Stimulated activated CD4-positive, alpha-beta T cell treated with anti-CD3 and anti-CD28 coated beads, Interleukin-2, amount 100 ng/mL, for 48 hours (primary cell): ENCODE results near the gene ERBB4.

Source experiments
- DNase-seq, 2 donors: peaks; one replicate each; pipeline ENCODE4 v3.0.0-alpha.2; 2020

The ERBB4 gene

DNA sequence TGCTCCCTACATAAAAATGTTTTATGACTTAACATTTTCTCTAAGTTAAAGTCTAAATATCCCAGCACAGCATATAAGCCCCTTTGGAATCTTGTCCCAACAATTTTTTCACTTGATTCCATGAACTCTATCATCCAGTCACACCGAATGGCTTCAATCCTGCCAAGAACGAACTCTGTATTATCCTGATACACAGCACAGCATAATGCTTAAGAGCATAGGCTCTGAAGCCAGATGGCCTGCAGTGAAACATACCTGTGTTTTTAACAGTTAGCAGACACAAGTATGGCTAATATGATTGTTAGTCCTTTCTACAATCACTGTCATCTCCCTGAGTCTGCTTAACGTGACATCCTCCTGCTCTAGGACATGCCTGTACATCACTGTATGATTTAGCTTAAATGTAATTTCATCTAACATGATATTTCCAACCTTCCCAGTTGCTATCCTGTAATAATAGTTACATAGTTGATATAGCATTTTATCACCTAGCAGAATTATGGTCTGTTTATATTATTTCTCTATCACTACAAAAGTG lies 669.5 kb downstream of the ERBB4 start:
- no peak for DNase-seq

DNA sequence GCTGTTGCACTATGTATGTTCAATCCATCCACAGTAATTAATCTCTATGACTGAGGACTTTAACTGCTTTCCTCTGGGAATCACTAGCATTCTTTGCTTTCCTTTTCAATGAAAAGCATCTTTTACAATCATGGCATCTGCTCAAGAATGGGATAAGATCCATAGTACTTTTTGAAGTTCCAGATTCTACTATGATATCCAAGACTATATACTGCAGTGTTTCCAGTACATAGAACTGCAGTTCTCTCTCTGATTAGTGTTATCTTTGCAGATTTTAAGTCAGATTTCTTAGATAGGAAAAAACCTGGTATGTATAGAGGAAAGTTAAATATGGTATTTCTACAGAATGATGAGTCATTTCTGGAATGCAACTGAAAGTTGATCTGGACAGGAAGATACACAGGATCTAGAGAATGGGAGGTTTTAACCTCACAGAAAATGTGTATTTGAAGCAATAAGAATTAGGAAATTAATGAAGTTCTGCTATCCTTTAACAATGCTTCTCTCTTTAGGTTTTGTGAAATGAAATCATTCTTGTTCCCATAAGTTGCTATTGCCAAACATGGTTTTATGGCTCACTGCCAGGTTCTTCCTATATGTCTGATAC lies 670.7 kb downstream of the ERBB4 start:
- no peak for DNase-seq

DNA sequence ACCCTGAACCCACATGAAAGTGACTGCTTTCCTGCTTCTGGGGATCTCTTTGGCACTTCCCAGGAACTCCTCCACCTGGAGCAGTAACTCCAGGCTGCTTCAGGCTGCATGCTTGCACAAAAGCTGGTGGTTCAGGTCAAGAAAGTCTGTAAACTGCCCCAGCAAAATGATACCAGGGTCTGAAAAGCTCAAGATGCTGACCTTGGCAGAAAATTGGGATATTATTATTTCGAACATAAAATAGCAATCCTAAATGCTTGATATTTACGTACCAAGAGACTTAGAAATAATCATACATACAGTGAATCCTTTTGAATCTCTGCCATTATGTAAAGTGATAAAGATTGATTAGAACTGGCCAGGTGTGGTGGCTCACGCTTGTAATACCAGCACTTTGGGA lies 674.3 kb downstream of the ERBB4 start:
- DNase-seq: no peak

DNA sequence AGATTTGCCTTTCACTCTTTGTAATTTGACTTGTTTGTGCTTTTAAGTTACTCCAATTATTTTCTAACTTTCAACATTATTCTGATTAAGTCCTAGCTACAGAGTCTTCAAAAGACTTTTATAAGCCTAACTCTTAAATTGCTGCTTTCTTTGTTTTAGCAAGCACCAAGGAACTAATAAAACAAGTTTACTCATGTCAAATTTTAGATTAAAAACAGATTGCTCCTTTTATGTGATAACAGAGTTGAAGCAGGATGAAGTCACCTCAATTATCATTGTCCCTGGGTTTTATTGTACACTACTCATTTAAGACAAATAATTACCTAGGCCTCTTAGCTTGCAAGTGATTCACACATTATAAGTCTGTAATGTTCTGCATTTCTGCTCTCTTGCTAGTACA lies 678.4 kb downstream of the ERBB4 start:
- DNase-seq: no peak

DNA sequence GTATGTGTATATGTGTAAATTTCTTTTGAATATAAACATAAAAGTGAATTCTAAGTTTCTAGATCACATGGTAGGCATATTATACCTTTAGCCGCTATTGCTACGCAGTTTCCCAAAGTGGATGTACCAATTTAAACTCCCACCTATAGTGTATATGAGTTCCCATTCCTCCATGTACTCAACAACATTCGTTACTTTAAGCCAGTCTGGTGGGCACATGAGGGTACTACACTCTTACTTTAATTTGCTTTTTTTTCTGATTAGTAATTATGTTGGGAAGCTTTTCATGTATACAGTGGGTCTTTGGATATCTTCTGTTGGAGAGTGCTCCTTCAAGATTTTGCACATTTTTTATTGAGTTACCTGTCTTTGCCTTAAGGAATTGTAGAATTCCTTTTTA lies 683.8 kb downstream of the ERBB4 start:
- no peak for DNase-seq

DNA sequence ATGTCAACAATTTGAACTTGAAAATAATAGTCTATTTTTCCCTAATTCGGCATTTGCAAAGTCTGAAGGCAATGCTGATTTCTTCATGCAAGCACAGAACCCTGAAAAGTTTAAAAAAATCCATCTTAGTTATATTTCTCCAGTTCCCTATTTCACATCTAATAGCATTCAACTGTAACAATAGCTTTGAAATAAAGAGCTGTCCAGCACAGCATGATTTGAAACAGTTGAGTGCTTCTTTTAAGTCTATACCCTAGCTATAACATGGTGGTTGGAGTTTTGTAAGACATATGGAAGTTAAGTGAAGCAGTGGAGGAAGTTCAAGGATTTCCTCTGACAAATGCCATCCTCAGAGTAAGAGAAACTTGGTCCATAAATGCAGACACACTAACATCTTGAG lies 691.9 kb downstream of the ERBB4 start:
- DNase-seq: no peak

DNA sequence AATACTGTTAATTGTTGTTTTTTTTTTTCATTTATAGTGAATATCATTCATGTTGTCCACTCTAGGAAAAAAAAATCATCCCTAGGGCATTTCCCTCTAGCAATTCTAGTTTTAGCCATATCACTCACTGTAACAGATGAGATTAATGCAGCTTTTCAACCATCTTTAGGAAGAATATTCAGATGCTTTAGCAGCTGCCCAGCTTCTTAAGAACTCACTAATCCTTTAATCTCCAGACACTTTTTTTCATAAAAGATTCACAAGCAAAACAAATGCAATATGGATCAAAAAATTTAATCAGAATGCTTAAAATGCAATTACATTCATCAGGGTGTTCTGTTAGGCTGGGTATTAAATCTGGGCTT lies 692.6 kb downstream of the ERBB4 start:
- no peak for DNase-seq

DNA sequence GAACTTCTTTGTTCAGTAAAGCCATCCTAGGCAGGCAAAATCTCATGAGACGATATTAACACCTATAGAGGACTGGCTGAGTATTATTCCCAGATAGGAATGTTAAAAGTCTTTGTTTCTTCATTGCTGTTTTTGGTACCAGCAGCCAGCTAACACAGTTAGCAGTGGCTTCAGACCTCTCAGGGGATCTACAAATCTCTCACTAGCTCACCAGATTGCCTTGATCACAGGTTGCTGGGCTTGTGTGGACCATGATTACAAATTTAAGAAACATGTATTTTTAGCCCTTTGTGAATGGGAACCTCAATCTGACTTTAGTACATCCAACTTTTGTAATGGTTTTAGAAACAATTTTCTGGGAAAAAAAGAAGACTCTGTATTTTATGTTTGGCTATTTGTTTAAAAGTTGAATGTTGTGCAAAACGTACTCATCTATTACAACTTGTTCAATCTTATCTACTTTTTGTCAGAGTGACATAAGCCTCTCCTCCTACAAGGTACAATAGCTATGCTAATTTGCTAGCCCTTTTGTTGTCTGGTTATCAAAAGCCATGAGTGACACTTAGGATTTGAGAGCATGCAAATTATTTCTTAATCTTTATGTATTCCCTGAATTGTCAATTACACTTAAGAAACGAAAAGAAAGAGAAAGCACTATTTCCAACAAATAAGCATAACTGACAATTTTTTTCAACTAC lies 693.1 kb downstream of the ERBB4 start:
- DNase-seq: no peak

DNA sequence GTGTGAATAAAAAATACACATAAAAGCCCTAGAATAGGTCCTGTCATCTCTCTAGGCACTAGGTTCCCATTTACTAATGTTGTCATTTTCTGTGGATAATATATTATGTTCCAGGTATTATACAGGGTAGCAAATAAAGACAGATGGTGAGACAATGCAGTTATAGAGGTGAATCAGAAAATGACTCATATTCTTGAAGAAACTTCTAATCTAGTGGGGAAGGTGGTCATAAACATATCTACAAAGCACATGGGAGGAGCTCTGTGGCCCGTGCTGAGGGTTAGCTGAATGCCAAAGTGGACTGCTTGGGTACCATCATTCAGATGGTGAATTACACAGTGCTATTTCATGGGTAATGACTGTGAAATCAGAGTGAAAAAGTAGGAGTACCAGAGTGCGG lies 700.9 kb downstream of the ERBB4 start:
- no peak for DNase-seq

DNA sequence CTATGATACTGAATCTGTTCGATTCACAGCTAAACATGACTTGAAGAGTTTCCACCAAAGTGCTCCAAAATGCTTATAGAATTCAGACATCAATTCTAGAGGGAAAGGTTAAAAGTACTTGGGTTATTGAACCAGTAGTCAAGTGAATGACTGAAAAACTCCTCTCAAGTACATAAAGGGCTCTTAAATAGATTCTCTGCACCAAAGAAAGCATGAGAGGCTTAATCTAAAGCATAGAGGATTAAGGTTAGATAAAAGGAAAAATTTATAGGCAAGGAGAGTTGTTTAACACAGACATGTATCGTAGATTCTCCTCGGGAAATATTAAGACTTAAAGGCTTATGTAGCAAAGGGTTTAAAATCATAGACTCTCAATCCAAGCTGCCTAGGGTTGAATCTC lies 701.4 kb downstream of the ERBB4 start:
- DNase-seq: no peak

DNA sequence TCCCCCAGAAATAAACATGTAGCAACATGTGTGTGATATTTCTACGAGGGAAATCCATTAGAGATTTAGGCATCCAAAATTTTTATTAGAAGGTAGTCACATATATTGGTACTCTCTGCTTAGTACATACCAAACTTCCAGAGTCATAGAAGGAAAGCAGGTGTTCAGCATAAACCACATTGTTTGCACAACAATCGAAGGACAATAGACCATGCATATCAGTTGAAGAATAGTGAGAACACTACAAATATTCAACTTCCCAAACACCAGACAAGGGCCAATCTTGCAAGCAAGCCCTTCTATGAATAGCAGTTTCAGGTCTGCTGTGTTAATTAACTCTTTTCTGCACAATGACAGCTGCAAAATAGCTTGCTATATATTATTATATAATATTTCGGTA lies 702.2 kb downstream of the ERBB4 start:
- no peak for DNase-seq

DNA sequence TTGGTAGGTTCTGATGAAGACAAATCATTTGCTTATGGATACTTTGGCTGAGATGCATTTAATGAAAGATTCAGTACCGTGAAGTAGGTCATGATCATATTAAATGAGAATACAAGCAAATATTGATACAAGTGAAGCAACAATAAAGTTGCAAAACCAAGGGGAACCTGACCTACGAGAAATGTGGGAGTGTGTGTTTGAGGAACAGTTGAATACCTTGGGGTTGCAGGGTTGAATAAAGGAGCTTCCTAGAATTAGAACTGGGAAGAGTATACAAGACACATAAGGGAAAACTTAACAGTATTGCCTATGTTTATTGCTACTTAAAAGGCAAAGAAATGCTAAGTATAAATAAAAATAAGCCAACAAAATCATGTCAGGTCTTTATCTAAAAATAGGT lies 702.9 kb downstream of the ERBB4 start:
- no peak for DNase-seq

DNA sequence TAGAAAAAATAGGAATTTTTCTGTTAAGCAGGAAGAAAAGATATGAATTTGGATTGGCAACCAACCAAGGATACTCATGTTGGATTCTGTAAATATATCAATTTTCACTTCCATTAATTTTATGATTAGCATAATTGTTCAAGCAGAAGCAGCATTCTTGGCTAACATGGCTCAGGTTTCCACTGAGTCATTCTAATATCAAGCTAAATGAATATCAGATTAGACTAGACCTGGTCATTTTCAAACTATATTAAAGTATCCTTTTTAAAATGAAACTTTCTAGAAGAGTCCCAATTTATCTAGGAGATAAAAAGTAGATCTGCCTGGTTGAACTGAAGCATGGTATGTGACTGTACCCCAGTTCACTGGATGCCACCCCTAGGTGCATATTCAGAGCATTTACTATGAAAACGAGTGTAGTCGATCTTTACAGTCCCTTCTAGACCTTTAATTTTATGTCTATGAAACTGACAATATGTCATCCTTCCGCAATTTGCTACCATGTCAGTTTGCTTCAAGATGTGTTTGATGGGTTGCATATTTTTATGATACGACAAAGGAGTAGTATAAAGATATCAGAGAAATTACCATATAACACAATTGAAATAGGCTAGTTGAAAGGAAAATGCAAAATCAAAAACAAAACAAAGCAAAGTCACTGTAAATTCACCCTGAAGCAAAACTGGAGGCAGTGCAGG lies 704.9 kb downstream of the ERBB4 start:
- no peak for DNase-seq

DNA sequence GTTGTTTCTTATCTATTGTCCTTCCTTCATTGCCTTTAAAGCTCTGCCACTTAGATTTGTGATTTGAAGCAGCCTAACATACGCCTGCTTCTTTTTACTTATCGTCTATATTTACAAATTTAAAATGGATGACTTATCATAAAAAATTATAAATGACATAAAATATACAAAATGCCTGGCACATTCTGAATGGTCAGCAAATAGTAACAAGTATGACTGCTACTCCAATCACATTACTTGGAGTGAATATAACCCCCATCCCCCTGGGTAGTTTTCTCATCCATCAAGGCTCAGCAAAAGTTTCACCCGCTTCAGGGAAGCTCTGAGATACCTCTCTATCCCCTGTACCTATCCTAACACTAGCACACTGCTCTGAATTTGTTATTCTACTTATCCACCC lies 708.9 kb downstream of the ERBB4 start:
- DNase-seq: no peak

DNA sequence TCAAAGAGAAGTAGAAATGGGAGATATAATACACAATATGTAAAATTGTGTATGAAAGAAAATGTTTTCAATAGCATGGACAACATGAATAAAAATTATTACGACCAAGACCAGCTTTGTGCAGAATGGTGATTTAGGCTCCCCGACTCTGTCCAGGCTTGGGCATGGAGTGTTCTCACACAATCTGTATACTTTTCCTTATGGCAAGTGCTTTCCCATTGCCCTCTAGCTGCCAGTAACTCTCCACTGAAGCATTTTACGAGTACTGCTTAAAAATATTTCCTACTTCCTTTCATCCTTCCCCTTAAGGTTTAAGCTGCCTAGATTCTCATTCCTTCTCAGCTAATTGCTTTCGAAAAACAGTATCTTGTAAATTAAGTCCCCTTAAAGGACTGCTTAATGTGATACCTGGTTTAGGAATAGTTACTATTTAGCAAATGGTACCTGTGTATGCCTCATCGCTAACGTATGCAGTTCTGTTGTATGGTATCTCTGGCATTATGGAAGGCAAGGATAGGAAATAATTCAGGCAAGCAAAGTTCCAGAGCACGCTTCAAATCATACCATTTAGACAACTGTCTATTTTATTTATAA lies 714.6 kb downstream of the ERBB4 start:
- DNase-seq: no peak

DNA sequence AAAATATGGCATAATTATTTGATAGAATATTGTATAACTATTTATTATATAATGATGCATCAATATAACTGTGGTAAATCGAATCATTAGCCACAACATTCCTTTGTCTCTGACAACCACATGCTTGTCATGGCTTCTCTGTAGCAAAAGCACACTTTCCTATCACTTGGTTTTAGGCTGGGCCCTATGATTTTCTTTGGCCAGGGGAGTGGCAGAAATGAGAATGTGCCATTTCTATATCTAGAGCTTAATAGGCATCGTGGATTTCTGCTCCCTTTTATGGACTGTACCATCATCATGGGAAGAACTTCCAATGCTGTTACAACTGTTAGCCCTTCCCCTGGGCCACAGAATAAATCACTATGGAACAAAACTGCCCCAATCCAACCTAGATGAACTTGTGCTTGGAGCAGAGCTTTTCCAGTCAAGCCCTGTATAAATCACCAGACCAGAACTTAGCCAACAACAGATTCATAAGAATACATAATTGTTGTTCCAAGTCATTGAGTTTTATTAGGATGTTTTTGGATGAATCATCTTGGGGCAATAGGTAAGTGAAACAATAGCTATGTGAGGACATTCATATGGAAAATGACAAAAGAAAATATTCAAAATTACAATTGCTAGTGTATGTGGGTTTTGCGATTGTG lies 715.8 kb downstream of the ERBB4 start:
- no peak for DNase-seq

DNA sequence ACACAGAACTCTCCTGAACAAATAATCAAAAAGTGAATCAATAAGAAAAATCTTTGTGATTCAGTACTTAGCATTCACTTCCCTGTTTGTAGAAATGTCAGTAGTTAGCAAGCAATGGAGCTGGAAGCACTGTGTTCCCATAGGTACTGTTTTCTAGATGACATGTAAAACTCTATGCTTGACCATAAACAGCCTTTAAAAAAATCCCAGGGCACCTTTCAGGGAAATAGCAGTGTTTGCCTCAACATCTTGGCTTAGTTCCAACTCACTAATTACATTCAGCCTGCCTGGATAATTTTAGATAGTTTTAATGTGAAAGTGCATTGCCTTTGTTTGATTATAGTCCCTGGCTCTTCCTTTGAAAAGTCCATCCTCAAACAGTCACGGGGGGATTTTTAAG lies 721.8 kb downstream of the ERBB4 start:
- no peak for DNase-seq

DNA sequence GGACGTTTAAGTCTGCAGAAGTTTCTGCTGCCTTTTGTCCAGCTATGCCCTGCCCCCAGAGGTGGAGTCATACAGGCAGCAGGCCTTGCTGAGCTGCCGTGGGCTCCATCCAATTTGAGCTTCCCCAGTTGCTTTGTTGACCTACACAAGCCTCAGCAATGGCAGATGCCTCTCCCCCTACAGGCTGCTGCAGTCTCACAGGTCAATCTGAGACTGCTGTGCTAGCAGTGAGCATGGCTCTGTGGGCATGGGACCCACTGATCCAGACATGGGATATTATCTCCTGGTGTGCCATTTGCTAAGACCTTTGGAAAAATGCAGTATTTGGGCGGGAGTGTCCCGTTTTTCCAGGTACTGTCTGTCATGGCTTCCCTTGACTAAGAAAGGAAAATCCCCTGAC lies 726.0 kb downstream of the ERBB4 start:
- no peak for DNase-seq

DNA sequence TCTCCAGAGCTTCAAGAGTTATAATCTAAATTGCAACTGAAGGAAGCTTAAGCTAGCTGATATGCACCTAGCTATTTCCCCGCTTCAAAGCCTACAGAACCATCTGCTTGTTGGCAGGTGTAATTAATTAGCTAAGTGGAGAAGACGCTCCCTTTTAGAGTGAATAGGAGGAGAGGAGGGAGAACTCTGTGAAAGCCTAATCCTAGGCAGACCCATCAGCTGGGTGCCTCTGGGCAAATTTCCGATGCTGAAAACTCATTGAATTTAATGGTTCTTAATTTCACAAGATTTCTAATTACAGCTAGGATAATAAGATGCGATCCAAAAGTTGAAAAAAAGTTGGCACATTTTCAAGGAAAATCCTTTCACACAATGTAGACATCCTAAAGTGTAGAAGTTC lies 735.9 kb downstream of the ERBB4 start:
- no peak for DNase-seq

DNA sequence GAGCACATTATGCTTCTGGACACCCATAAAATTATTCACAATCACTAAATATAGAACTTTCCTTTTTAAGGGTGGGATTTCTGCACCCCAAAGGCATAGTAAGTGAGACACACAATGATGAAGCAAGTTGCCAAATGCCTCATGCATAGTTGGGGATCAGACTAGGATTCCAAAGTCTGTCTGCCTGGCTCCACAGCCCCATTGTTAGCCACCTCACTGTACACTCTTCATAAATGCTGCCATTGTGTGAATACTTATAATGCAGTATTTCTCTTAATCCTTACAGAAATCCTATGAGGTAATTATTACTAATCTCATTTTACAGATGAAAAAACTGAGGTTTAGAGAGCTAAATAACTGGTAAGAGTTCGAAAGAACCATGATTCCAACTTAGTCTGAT lies 738.6 kb downstream of the ERBB4 start:
- no peak for DNase-seq

DNA sequence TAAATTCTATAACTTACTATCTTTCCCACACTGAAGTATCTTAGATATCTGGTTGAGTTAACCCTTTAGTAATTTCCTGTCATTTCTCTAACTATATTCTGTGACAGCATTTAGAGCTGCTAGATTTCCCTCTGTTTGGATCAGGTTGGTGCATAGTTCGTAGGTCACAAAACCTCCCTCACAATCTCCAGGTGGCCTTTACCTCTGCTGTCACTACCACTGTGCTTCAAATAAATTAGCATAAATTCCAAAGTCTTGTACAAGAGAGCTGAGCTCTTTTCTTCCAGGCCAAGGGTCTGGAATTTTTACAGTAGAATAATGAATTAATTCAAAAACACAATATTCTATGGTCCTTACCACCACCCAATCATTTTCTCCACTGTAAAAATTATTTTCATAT lies 739.7 kb downstream of the ERBB4 start:
- DNase-seq: no peak

DNA sequence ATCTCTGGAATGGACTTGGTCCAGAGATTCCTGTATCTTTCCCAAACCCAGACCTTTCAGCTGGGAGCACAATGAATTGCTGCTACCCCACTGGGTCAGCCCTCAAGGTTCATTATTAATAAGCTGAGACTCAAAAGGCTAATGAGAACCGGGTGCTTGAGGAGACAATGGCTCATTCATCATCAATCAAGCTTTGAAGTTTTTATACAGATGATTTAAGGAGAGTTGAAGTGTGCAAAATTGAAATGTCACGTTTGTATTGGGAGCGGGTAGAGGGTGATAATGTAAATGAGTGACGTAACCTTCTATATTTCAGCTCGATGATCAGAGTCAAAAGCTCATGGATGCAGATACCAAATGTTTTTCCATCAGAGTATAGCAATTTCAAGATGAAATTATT lies 744.9 kb downstream of the ERBB4 start:
- no peak for DNase-seq

DNA sequence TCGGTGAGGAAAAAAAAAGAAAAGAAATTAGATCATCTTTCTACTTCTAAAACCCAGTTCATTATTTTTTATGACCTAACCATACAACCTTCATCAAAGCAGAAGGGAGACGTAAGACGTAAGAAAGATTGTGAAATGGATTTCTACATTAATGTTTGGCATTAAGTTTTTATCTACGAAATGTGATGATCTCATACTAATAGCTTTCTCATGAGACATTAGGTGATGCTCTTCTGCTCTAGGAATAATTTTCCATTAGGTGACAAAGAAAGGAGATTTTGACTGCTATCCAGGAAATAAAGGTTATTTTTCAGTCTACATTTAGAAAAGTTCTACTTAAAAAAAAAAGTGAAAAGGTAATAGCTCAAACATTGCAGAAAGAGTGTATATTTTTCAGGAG lies 748.6 kb downstream of the ERBB4 start:
- DNase-seq: no peak

DNA sequence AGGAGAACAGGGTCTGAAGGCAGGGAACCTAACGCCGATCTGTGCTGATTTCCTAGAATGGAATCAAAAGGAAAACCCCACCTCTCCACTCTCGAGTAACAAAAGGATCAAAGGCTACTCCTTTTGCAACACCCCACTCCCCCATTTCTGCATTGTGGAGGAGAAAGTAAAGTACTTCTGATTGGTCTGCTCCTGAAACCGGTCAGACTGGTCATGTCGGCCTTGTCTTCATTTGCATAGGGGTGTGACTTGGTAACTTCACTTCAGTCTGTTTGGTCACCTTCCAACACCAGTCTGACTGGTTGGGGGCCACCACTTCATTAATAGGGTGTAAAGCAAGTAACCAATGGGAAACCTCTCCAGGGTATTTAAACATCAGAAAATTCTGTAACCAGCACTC lies 771.9 kb downstream of the ERBB4 start:
- DNase-seq: no peak
